Measurements from ENCODE around the gene LIPK.

Gene LIPK

GRCh38 chr10:88794731-88795130 is 88.7 kb downstream of the LIPK start:
- no peak for DNase-seq (ENCODE audit: low spot score)
- TF ChIP-seq CTCF (IDR thresholded peaks at IDR 0.05; ENCODE audit: extremely low read depth, missing control alignments), result no peak

- no peak for TF ChIP-seq CTCF (IDR thresholded peaks at IDR 0.05; ENCODE audit: extremely low read depth, missing control alignments)
- no peak for DNase-seq (ENCODE audit: low spot score)
Observed at GRCh38 chr10:88800152-88801125, 94.4 kb downstream of the LIPK start.

All from GM20000 (cell line).